Right lung (tissue), 5 donors: ENCODE results near the gene PDZRN3. TPM values are rescaled to one million over a fixed set of nuclear protein-coding genes. Genes with fewer than 3 reads are reported as not detected.
"Not testable (repeated sequence)": the region's sequence is repeated elsewhere in the genome, so short reads cannot be mapped to it uniquely, and the experiment has no call there.

Source experiments
- DNase-seq, 2 donors: peaks; one replicate each; pipeline ENCODE4 v3.0.0-alpha.2; 2013
- polyA plus RNA-seq, 5 donors: library from polyadenylated mRNA; unstranded; fragments of 120-200 nt; gene quantifications; one replicate each; pipeline versions ENCODE4 v1.2.1 to v1.2.3, GENCODE V29; 2013; ENCODE audit warnings: inconsistent platforms in 1 of 5, low replicate concordance in 1 of 5; ENCODE audit not compliant: insufficient read length in 5 of 5, insufficient read depth in 1 of 5

The PDZRN3 gene
- polyA plus RNA-seq, 5 donors = 54.6 to 83.1 (median 70.1) TPM

- no peak for DNase-seq
Observed at GRCh38 chr3:73592154-73593144, 32.3 kb downstream of the PDZRN3 start.

GRCh38 chr3:73591286-73591800 is 33.4 kb downstream of the PDZRN3 start:
- DNase-seq = no peak

- DNase-seq = no peak
Observed at GRCh38 chr3:73586628-73587027, 38.1 kb downstream of the PDZRN3 start.

- no peak for DNase-seq
Observed at GRCh38 chr3:73586190-73586589, 38.6 kb downstream of the PDZRN3 start.

GRCh38 chr3:73584873-73585272 is 39.9 kb downstream of the PDZRN3 start:
- DNase-seq = no peak

- no peak for DNase-seq
Observed at GRCh38 chr3:73582535-73582934, 42.2 kb downstream of the PDZRN3 start.

GRCh38 chr3:73581134-73581846 is 43.5 kb downstream of the PDZRN3 start:
- DNase-seq = no peak

GRCh38 chr3:73580343-73580742 is 44.4 kb downstream of the PDZRN3 start:
- DNase-seq = peak; percentile 47 to 56

GRCh38 chr3:73577704-73578103 is 47.0 kb downstream of the PDZRN3 start:
- no peak for DNase-seq

- DNase-seq = no peak
Observed at GRCh38 chr3:73576999-73577461, 47.7 kb downstream of the PDZRN3 start.

- no peak for DNase-seq
Observed at GRCh38 chr3:73575953-73576352, 48.8 kb downstream of the PDZRN3 start.

GRCh38 chr3:73575519-73575918 is 49.2 kb downstream of the PDZRN3 start:
- no peak for DNase-seq

- DNase-seq = no peak
Observed at GRCh38 chr3:73573204-73573603, 51.5 kb downstream of the PDZRN3 start.

GRCh38 chr3:73572368-73572767 is 52.4 kb downstream of the PDZRN3 start:
- no peak for DNase-seq

GRCh38 chr3:73571238-73571794 is 53.4 kb downstream of the PDZRN3 start:
- no peak for DNase-seq

- no peak for DNase-seq
Observed at GRCh38 chr3:73569246-73569760, 55.4 kb downstream of the PDZRN3 start.

- DNase-seq = no peak
Observed at GRCh38 chr3:73568371-73568862, 56.3 kb downstream of the PDZRN3 start.

GRCh38 chr3:73565374-73565773 is 59.4 kb downstream of the PDZRN3 start:
- DNase-seq = not testable (repeated sequence)

- DNase-seq = no peak
Observed at GRCh38 chr3:73563896-73564582, 60.7 kb downstream of the PDZRN3 start.

GRCh38 chr3:73561494-73561893 is 63.2 kb downstream of the PDZRN3 start:
- no peak for DNase-seq

- no peak for DNase-seq
Observed at GRCh38 chr3:73559749-73560148, 65.0 kb downstream of the PDZRN3 start.
